Activated gamma-delta T cell treated with anti-CD3 and anti-CD28 coated beads, Interleukin-2, amount 50 U/mL, for 16 hours (primary cell): ENCODE results near the gene ENG.
"Not testable (repeated sequence)": the region's sequence is repeated elsewhere in the genome, so short reads cannot be mapped to it uniquely, and the experiment has no call there.

Source experiments
- DNase-seq: peaks from one replicate; pipeline ENCODE4 v3.0.0-alpha.2; 2020; ENCODE audit warnings: low read depth

Gene ENG

GRCh38 chr9:127792417-127793031, 61.9 kb downstream of the ENG start:
- no peak for DNase-seq

- no peak for DNase-seq
These were observed 63.4 kb downstream of the ENG start for GRCh38 chr9:127791085-127791484.

- no peak for DNase-seq
These were observed 64.2 kb downstream of the ENG start for GRCh38 chr9:127790094-127790855.

- no peak for DNase-seq
These were observed 65.3 kb downstream of the ENG start for GRCh38 chr9:127789179-127789578.

- DNase-seq = no peak
These were observed 66.0 kb downstream of the ENG start for GRCh38 chr9:127788337-127789011.

GRCh38 chr9:127786773-127787104, 67.7 kb downstream of the ENG start:
- DNase-seq = no peak

GRCh38 chr9:127785933-127786772, 68.3 kb downstream of the ENG start, which contains the start of gene CDK9:
TSS of gene CDK9 (plus strand) at chr9:127786034. CDS start at chr9:127786149, 115 bp downstream.
- peak; percentile 90 for DNase-seq

GRCh38 chr9:127785023-127785932, 69.2 kb downstream of the ENG start:
- peak; percentile 84 for DNase-seq

- DNase-seq = peak; percentile 70
These were observed 71.1 kb downstream of the ENG start for GRCh38 chr9:127783111-127784008.

- DNase-seq = no peak
These were observed 72.7 kb downstream of the ENG start for GRCh38 chr9:127781806-127782205.

- not testable (repeated sequence) for DNase-seq
These were observed 73.5 kb downstream of the ENG start for GRCh38 chr9:127780909-127781308.

GRCh38 chr9:127780126-127780885, 74.2 kb downstream of the ENG start:
- no peak for DNase-seq

GRCh38 chr9:127779136-127779981, 75.1 kb downstream of the ENG start:
- DNase-seq = peak; percentile 55

- DNase-seq = no peak
These were observed 76.0 kb downstream of the ENG start, which contains the start of gene SH2D3C for GRCh38 chr9:127778280-127779135. TSS of gene SH2D3C (minus strand) at chr9:127778666. CDS start at chr9:127778627, 39 bp downstream.

GRCh38 chr9:127777368-127777980, 77.0 kb downstream of the ENG start:
- DNase-seq = no peak

GRCh38 chr9:127776924-127777289, 77.6 kb downstream of the ENG start:
- DNase-seq = no peak
